ENCODE data around the gene RBPJL. TPM values are rescaled to one million over a fixed set of nuclear protein-coding genes. Genes with fewer than 3 reads are reported as not detected.

Gene RBPJL
- total and polyA plus RNA-seq, 2 of the 8 experiments (the other 6 are each of a cell fraction or from before 2014, with no cell fraction given): 0.67 to 1.3 TPM

DNA sequence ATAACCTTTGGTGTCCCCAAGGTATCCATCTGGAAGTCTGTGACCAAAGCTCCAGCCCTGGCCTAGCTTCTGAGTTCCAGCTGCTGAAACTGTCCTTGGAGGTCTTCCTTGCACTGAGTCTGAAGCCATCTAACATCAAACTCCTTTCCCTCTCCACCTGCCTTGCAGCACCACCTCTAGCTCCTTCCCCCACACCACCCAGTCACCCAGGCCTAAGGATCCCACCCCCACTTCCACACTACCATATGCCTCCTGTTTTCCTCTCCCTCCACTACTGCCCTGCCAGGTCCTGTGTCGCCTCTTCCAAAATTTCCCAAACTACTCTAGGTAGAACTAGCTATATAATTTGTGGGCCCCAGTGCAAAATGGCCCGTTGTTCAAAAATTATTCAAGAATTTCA lies 12.3 kb downstream of the RBPJL start:
- H2BK20ac ChIP-seq (ENCODE audit: low read length): 0 out of 2 replicates have a peak overlapping the region, but pooled peaks have one; percentile 72
- no peak overlapping the region for H2AK5ac ChIP-seq (ENCODE audit: low read depth, low read length)
- H3K79me1 ChIP-seq (ENCODE audit: low read depth, low read length): no peaks in the 10 kb centered on the region
- no peaks in the 10 kb centered on the region for H3K27me3 ChIP-seq (replicated peaks in 1 of 4; ENCODE audit: control insufficient read depth in 3 of 4, extremely low read depth in 1 of 4, insufficient read depth in 3 of 4, low read length in 3 of 4)
- no peak overlapping the region for H4K8ac ChIP-seq (ENCODE audit: extremely low read depth, insufficient read depth, low read length)
- peak overlapping the region; percentile 84 for H4K91ac ChIP-seq (replicated peaks; ENCODE audit: insufficient read length, low read length)
- TF ChIP-seq CHD2 (IDR thresholded peaks at IDR 0.05; ENCODE audit: low read length) (no peak), SRF (IDR thresholded peaks at IDR 0.05; ENCODE audit: low read depth, low read length) (no peak), BRCA1 (IDR thresholded peaks at IDR 0.05; ENCODE audit: low read depth, low read length) (no peak), RFX5 (IDR thresholded peaks at IDR 0.05; ENCODE audit: borderline replicate concordance, low read depth, low read length) (no peak), GABPA (IDR thresholded peaks at IDR 0.05; ENCODE audit: borderline replicate concordance, insufficient read depth, low read length) (no peak), PHF8 (conservative IDR thresholded peaks at IDR 0.05; ENCODE audit: low read depth, low read length) (no peak), TAF1 (IDR thresholded peaks at IDR 0.05; ENCODE audit: low read depth, low read length) (no peak), KDM5A (IDR thresholded peaks at IDR 0.05; ENCODE audit: low read length) (no peak), BACH1 (IDR thresholded peaks at IDR 0.05; ENCODE audit: low read length) (no peak), BCL11A (IDR thresholded peaks at IDR 0.05; ENCODE audit: low read depth in 2 of 2, low read length in 2 of 2) (no peak), JUND (IDR thresholded peaks at IDR 0.05; ENCODE audit: low read length) (no peak), NRF1 (IDR thresholded peaks at IDR 0.05; ENCODE audit: low read depth, low read length) (no peak), KDM4A (IDR thresholded peaks at IDR 0.05; ENCODE audit: low read depth, low read length, severe bottlenecking) (no peak)
- TF ChIP-seq, protein P1, sequence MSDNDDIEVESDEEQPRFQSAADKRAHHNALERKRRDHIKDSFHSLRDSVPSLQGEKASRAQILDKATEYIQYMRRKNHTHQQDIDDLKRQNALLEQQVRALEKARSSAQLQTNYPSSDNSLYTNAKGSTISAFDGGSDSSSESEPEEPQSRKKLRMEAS (IDR thresholded peaks at IDR 0.05): no peak
- H3K4me1 ChIP-seq (replicated peaks in 1 of 4; ENCODE audit: control insufficient read depth in 3 of 4, insufficient read depth in 4 of 4, low read length in 3 of 4): no peaks in the 10 kb centered on the region
- no peak overlapping the region for H3K23ac ChIP-seq (ENCODE audit: insufficient read length)
- no peak overlapping the region for H2BK12ac ChIP-seq (ENCODE audit: low read depth, low read length)
- H3K18ac ChIP-seq (ENCODE audit: extremely low read depth, low read length): no peak overlapping the region
- no peak overlapping the region; the same call in 1 of the 2 replicates for H2BK15ac ChIP-seq (ENCODE audit: low read length)
- H3K4me3 ChIP-seq (ENCODE audit: extremely low read depth in 1 of 4, insufficient read depth in 2 of 4, low read depth in 3 of 4, low read length in 4 of 4): no peak overlapping the region
- H3K4ac ChIP-seq (replicated peaks; ENCODE audit: insufficient read length, low read depth, low read length): no peak overlapping the region
- ChIA-PET POLR2A (ENCODE audit: partially characterized antibody) (interaction anchor here (1.0 to 1.9 kb wide), 5 partner anchors 15 to 118 kb away, joined by 3 to 9 read pairs (median 3); partner anchors contain the start of gene SDC4), CTCF (ENCODE audit: partially characterized antibody) (interaction anchor here (0.5 to 13.3 kb wide), 45 partner anchors 9 to 746 kb away, joined by 3 to 156 read pairs (median 6); partner anchors contain the start of genes MATN4, SDC4, SYS1 and TP53TG5)
- no peak overlapping the region for H4K5ac ChIP-seq (ENCODE audit: insufficient read length, low read depth, low read length)
- no peaks in the 10 kb centered on the region for H3K23me2 ChIP-seq (ENCODE audit: low read depth, low read length)
- H3K36me3 ChIP-seq (ENCODE audit: control insufficient read depth in 2 of 4, insufficient read depth in 4 of 4, low read length in 3 of 4): no peaks in the 10 kb centered on the region
- no peak overlapping the region for H3K27ac ChIP-seq (ENCODE audit: low read depth, low read length)
- no peak overlapping the region for H3K14ac ChIP-seq (ENCODE audit: insufficient read length)
- no peak overlapping the region for H2BK5ac ChIP-seq (ENCODE audit: low read depth, low read length)
- no peak overlapping the region for H3K4me2 ChIP-seq (ENCODE audit: insufficient read depth in 1 of 2, low read depth in 2 of 2, low read length in 2 of 2)
- no peaks in the 10 kb centered on the region for H3K79me2 ChIP-seq (ENCODE audit: control insufficient read depth in 1 of 2, insufficient read depth in 2 of 2, low read length in 2 of 2)
- H3K9ac ChIP-seq (replicated peaks in 1 of 4; ENCODE audit: extremely low read depth in 1 of 4, low read depth in 3 of 4, low read length in 3 of 4): no peak overlapping the region
- no peaks in the 10 kb centered on the region for H3K9me3 ChIP-seq (ENCODE audit: insufficient read depth in 2 of 2, low read depth in 1 of 2, low read length in 1 of 2)
- H4K20me1 ChIP-seq (replicated peaks in 1 of 2; ENCODE audit: control insufficient read depth in 1 of 2, insufficient read depth in 2 of 2, low read length in 2 of 2): no peaks in the 10 kb centered on the region
- H2AFZ ChIP-seq (ENCODE audit: low read length): no peak overlapping the region
- 100% methylated on average over 2 of the region's 2 CpGs; no CpG with 5 or more reads in 1 of the 2 experiments for WGBS, 2 experiments (ENCODE audit: extremely low coverage in 1 of 2, insufficient coverage in 1 of 2, insufficient read length in 1 of 2, insufficient replicate concordance in 2 of 2, low coverage in 1 of 2, low lambda C conversion rate in 2 of 2, missing lambda C conversion rate in 1 of 2)
- H2BK120ac ChIP-seq (replicated peaks; ENCODE audit: low read depth, low read length): no peak overlapping the region
- FAIRE-seq (no peak), DNase-seq (ENCODE audit: low read depth in 1 of 2, low spot score in 2 of 2) (no peak)
- H3K56ac ChIP-seq (replicated peaks; ENCODE audit: insufficient read length, low read depth, low read length): no peak overlapping the region
